ENCODE results near the gene NUP37.
A peak's percentile ranks its signal among the peaks of the same experiment; 100 is the strongest.

The NUP37 gene

GRCh38 chr12:102067574-102068258 is 52.2 kb downstream of the NUP37 start:
- Histone ChIP-seq H3K4me1 (ENCODE audit: insufficient read depth, low read length) (no peaks in the 10 kb centered on the region), H3K27me3 (ENCODE audit: insufficient read depth, low read length) (no peaks in the 10 kb centered on the region), H3K36me3 (ENCODE audit: insufficient read depth, low read length) (no peaks in the 10 kb centered on the region), H3K9me3 (ENCODE audit: low read length) (no peaks in the 10 kb centered on the region), H2AFZ (ENCODE audit: low read depth, low read length) (no peak overlapping the region), H3K4me3 (ENCODE audit: low read length) (no peak overlapping the region)

DNA sequence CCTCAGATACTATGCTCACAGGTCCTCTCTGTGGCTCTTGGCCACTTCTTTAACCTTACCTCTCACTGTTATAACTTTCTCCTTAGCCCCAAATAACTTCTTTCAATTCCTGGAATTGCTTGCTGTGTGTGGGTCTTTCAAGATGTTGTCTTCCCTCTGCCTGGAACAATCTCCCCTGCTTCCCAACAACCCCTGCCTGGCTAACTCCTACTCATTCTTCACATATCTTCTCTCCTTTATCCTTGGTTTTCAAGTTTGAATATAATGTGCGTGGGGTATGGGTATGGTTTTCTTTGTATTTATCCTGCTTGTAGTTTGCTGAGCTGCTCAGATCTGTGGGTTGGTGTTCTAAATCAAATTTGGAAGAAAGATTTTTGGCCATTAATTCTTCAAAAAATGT is 55.4 kb downstream of the NUP37 start:
- Histone ChIP-seq H3K36me3 (ENCODE audit: insufficient read depth, low read length) (no peaks in the 10 kb centered on the region), H3K4me3 (ENCODE audit: low read length) (no peak overlapping the region), H3K9me3 (ENCODE audit: low read length) (no peaks in the 10 kb centered on the region), H2AFZ (ENCODE audit: low read depth, low read length) (no peak overlapping the region), H3K4me1 (ENCODE audit: insufficient read depth, low read length) (peaks cover 6% of the 10 kb centered on the region), H3K27me3 (ENCODE audit: insufficient read depth, low read length) (no peaks in the 10 kb centered on the region)

DNA sequence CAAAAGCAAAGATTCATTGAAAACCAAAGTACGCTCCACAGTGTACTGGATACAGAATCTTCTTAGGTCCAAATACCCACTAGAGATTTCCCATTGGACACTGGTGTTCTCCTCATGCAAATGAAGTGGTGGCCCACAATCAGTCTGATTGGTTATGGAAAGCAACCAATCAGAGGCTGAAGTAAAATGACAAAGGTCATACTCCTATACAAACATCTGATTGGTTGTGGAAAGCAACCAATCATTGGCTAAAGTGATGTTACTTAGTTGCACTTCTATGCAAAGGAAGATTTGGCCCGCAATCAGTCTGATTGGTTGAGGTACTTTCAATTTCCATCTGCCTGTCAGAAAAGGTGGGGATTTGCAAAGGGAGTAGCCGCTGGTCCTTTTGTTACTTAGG is 56.8 kb downstream of the NUP37 start:
- Histone ChIP-seq H3K4me3 (ENCODE audit: low read length) (no peak overlapping the region), H3K36me3 (ENCODE audit: insufficient read depth, low read length) (no peaks in the 10 kb centered on the region), H3K9me3 (ENCODE audit: low read length) (no peaks in the 10 kb centered on the region), H2AFZ (ENCODE audit: low read depth, low read length) (peak overlapping the region; percentile 92), H3K27me3 (ENCODE audit: insufficient read depth, low read length) (no peaks in the 10 kb centered on the region), H3K4me1 (ENCODE audit: insufficient read depth, low read length) (peaks cover 6% of the 10 kb centered on the region)

DNA sequence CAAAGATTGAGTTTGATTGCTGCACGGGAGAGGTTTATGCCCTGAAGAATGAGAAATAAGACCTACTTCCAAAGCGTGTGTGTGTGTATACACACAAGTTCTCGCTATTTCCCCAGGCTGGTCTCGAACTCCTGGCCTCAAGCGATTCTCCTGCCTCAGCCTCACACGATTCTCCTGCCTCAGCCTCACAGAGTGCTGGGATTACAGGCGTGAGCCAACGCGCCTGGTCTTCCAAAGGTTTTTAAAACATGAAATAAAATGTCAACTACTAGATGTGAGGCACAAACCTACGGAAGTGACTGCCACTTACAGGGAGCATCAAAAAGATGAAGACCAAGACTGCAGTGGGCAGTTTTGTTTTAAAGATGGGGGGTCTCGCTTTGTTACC is 57.5 kb downstream of the NUP37 start:
- no peaks in the 10 kb centered on the region for H3K27me3 ChIP-seq (ENCODE audit: insufficient read depth, low read length)
- H3K4me1 ChIP-seq (ENCODE audit: insufficient read depth, low read length) = peaks cover 6% of the 10 kb centered on the region
- no peaks in the 10 kb centered on the region for H3K9me3 ChIP-seq (ENCODE audit: low read length)
- H3K36me3 ChIP-seq (ENCODE audit: insufficient read depth, low read length) = no peaks in the 10 kb centered on the region
- peak overlapping the region; percentile 85 for H3K4me3 ChIP-seq (ENCODE audit: low read length)
- peak overlapping the region; percentile 92 for H2AFZ ChIP-seq (ENCODE audit: low read depth, low read length)

GRCh38 chr12:102061560-102062418 is 58.1 kb downstream of the NUP37 start, which contains the start of gene WASHC3:
TSS of gene WASHC3 (minus strand) at chr12:102061991. CDS start at chr12:102061962, 29 bp downstream.
- H3K27me3 ChIP-seq (ENCODE audit: insufficient read depth, low read length) = no peaks in the 10 kb centered on the region
- peaks cover 1% of the 10 kb centered on the region for H3K9me3 ChIP-seq (ENCODE audit: low read length)
- peak within 1 kb of the TSS; percentile 92 for H2AFZ ChIP-seq (ENCODE audit: low read depth, low read length)
- H3K4me1 ChIP-seq (ENCODE audit: insufficient read depth, low read length) = peaks cover 6% of the 10 kb centered on the region
- peaks cover 5% of the 10 kb centered on the region for H3K36me3 ChIP-seq (ENCODE audit: insufficient read depth, low read length)
- H3K4me3 ChIP-seq (ENCODE audit: low read length) = peak within 1 kb of the TSS; percentile 85

GRCh38 chr12:102061096-102061559 is 58.8 kb downstream of the NUP37 start:
- Histone ChIP-seq H3K4me3 (ENCODE audit: low read length) (peak overlapping the region; percentile 85), H3K4me1 (ENCODE audit: insufficient read depth, low read length) (peaks cover 6% of the 10 kb centered on the region), H3K36me3 (ENCODE audit: insufficient read depth, low read length) (peaks cover 11% of the 10 kb centered on the region), H3K9me3 (ENCODE audit: low read length) (peaks cover 1% of the 10 kb centered on the region), H2AFZ (ENCODE audit: low read depth, low read length) (peak overlapping the region; percentile 92), H3K27me3 (ENCODE audit: insufficient read depth, low read length) (no peaks in the 10 kb centered on the region)

DNA sequence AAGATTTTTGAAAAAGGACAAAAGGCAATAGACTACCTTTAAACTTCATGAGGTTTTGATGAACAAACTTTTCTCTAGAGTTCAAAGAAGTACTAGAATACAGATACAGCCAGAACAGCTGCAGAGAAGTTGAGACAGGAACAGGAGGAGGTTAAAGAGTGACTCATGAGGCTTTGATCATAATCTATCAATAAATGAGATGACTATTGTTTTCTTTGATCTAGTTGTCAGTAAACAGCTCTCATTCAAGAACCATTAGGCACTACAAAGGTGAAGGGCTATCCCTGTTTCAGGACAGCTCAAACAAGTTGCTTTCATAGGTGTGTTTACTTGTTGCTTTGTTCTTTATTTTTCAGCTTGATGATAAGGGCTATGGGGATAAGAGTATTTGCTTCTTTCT is 60.6 kb downstream of the NUP37 start:
- Histone ChIP-seq H3K27me3 (ENCODE audit: insufficient read depth, low read length) (no peaks in the 10 kb centered on the region), H3K9me3 (ENCODE audit: low read length) (peaks cover 1% of the 10 kb centered on the region), H2AFZ (ENCODE audit: low read depth, low read length) (no peak overlapping the region), H3K36me3 (ENCODE audit: insufficient read depth, low read length) (peaks cover 13% of the 10 kb centered on the region), H3K4me3 (ENCODE audit: low read length) (no peak overlapping the region), H3K4me1 (ENCODE audit: insufficient read depth, low read length) (peaks cover 6% of the 10 kb centered on the region)

DNA sequence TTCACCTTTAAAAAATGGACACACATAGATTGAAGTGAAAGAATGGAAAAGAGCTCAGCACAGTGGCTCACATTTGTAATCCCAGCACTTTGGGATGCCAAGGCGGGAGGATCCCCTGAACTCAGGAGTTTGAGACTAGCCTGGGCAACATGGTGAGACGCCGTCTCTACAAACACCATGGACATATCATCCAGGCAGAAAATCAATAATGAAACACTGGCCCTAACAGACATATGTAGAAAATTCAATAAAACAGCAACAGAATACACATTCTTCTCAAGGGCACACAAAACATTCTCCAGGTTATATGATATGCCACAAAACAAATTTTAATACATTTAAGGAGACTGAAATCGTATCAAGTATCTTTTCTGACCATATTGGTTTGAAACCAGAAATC is 65.6 kb downstream of the NUP37 start:
- Histone ChIP-seq H3K4me1 (ENCODE audit: insufficient read depth, low read length) (no peaks in the 10 kb centered on the region), H3K36me3 (ENCODE audit: insufficient read depth, low read length) (peaks cover 35% of the 10 kb centered on the region), H3K27me3 (ENCODE audit: insufficient read depth, low read length) (no peaks in the 10 kb centered on the region), H2AFZ (ENCODE audit: low read depth, low read length) (no peak overlapping the region), H3K4me3 (ENCODE audit: low read length) (no peak overlapping the region), H3K9me3 (ENCODE audit: low read length) (peaks cover 1% of the 10 kb centered on the region)

DNA sequence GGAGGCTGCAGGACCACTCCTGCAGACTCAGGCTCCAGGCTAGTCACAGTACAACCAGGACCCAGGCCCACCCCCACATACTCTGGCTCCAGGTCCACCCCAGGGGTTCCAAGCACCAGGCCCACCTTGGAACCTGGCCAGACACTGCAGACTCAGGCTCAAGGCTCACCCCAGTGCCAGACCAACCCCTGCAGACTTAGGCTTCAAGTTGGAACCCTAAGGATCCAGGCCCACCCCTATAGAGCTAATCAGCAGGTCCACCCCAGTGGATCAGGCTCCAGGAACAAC is 66.9 kb downstream of the NUP37 start:
- Histone ChIP-seq H3K4me1 (ENCODE audit: insufficient read depth, low read length) (no peaks in the 10 kb centered on the region), H3K27me3 (ENCODE audit: insufficient read depth, low read length) (no peaks in the 10 kb centered on the region), H2AFZ (ENCODE audit: low read depth, low read length) (no peak overlapping the region), H3K4me3 (ENCODE audit: low read length) (no peak overlapping the region), H3K9me3 (ENCODE audit: low read length) (peaks cover 1% of the 10 kb centered on the region), H3K36me3 (ENCODE audit: insufficient read depth, low read length) (peaks cover 38% of the 10 kb centered on the region)

DNA sequence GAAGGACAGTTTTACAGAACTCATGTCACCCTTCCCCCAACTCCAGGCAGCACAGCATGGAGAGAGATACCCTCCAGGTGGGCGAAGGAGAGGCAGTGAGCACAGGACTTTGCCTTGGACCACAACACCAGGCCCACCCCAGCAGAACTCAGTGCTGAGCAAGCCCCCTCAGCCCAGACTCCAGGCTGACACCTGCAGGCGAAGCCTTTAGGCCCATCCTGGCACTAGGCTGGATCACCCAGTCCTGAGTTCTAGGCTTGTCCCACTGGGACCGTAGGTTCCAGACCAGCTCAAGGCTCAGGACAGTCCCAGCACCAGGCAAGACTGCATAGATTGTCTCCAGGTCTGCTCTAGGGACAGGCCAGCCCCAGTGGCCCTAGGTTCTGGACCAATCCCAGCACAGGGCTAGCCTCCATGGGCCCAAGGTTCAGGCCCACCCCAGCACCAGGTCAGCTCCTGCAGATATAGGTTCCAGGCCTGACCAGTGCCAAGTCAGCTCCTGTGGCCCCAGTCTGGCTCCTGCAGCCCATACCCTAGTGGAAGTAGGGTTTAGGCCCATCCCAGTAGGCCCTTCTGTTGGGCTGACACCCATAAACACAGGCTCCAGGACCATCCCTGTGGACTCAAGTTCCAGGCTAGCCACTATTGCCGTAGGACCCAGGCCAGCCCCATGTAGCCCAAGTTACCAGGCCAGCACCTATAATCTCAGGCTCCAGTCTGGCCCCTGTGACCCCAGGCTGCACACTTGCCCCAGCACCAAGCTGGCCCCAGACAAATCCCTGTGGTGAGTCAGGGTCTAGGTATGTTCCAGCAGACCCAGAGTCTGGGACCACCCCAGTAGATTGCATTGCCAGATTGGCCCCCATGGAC is 67.5 kb downstream of the NUP37 start:
- H2AFZ ChIP-seq (ENCODE audit: low read depth, low read length) = no peak overlapping the region
- H3K9me3 ChIP-seq (ENCODE audit: low read length) = peaks cover 1% of the 10 kb centered on the region
- H3K4me3 ChIP-seq (ENCODE audit: low read length) = no peak overlapping the region
- no peaks in the 10 kb centered on the region for H3K27me3 ChIP-seq (ENCODE audit: insufficient read depth, low read length)
- H3K4me1 ChIP-seq (ENCODE audit: insufficient read depth, low read length) = no peaks in the 10 kb centered on the region
- peaks cover 38% of the 10 kb centered on the region for H3K36me3 ChIP-seq (ENCODE audit: insufficient read depth, low read length)

DNA sequence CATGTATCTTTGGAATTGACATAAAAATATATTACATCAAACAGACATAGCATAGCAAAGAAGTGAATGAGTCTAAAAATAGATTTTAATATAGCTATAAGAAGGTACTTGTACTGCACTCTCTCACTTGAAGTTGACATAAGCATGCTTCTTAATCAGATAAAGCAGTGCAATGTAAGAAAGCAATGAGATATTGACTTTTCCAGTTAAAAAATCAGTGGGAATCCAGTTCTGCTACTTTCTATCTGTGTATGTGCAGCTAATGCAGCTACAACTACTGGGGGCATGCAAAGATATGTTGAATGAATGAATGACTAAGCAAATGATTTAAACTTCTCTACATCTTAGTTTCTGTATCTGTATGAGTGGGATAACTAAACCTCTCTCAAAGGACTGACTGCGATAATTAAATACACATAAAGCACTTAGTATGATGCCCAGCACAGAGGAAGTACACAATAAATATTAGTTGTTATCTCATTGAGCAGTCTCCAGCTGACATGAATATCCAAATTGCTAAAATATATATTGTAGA is 68.4 kb downstream of the NUP37 start:
- Histone ChIP-seq H3K9me3 (ENCODE audit: low read length) (no peaks in the 10 kb centered on the region), H3K4me1 (ENCODE audit: insufficient read depth, low read length) (no peaks in the 10 kb centered on the region), H3K4me3 (ENCODE audit: low read length) (no peak overlapping the region), H2AFZ (ENCODE audit: low read depth, low read length) (no peak overlapping the region), H3K36me3 (ENCODE audit: insufficient read depth, low read length) (peaks cover 31% of the 10 kb centered on the region), H3K27me3 (ENCODE audit: insufficient read depth, low read length) (no peaks in the 10 kb centered on the region)

- H3K36me3 ChIP-seq (ENCODE audit: insufficient read depth, low read length) = peaks cover 25% of the 10 kb centered on the region
- no peaks in the 10 kb centered on the region for H3K4me1 ChIP-seq (ENCODE audit: insufficient read depth, low read length)
- H3K4me3 ChIP-seq (ENCODE audit: low read length) = no peak overlapping the region
- H3K9me3 ChIP-seq (ENCODE audit: low read length) = no peaks in the 10 kb centered on the region
- no peaks in the 10 kb centered on the region for H3K27me3 ChIP-seq (ENCODE audit: insufficient read depth, low read length)
- no peak overlapping the region for H2AFZ ChIP-seq (ENCODE audit: low read depth, low read length)
These were observed 69.1 kb downstream of the NUP37 start for GRCh38 chr12:102050660-102051430.
